H1 (cell line): ENCODE measurements around the gene TIMP3. TPM values are rescaled to one million over a fixed set of nuclear protein-coding genes. Genes with fewer than 3 reads are reported as not detected.

Experiments used
- ATF2 ChIP-seq: IDR thresholded peaks from 2 replicates; pipeline ENCODE4 v1.6.1; 2012; ENCODE audit warnings: low read length, inconsistent platforms
- CHD1 ChIP-seq: IDR thresholded peaks from 2 replicates; pipeline ENCODE4 v1.6.1; 2012; ENCODE audit warnings: low read depth, low read length, improper control_type of control experiment
- HDAC6 ChIP-seq: IDR thresholded peaks from one replicate; pipeline ENCODE4 v1.7.1; 2012; ENCODE audit warnings: low read depth, mild to moderate bottlenecking, inconsistent platforms, low read length, moderate library complexity
- polyA plus RNA-seq, 7 experiments: library from polyadenylated mRNA; depleted of rRNA in 3 of 7; stranded (reverse) in 5 of 7; unstranded in 2 of 7; fragments of >200 nt in 5 of 7; fragments of 200-250 nt in 2 of 7; gene quantifications; 1 replicate in 5 of 7; 2 replicates in 1 of 7; 4 replicates in 1 of 7; pipeline versions ENCODE4 v1.2.1 to v1.2.3, GENCODE V29; 2011 to 2013; ENCODE audit warnings: missing spikeins in 2 of 7, mixed read lengths in 2 of 7
- total RNA-seq: library from RNA; stranded (reverse); fragmentation: NEBNext Ultra II Directional; extraction: Animal tissue kit (Norgen Biotek cat#: 25700); gene quantifications from 2 replicates; pipeline ENCODE4 v1.2.1, GENCODE V29; 2021

Gene TIMP3
- total and polyA plus RNA-seq, 2 of the 8 experiments (the other 6 are each of a cell fraction or from before 2014, with no cell fraction given): 1.3 to 4.7 TPM

- TF ChIP-seq ATF2 (no peak), HDAC6 (no peak), CHD1 (no peak)
Measured at GRCh38 chr22:32776802-32777201, 24.7 kb upstream of the TIMP3 start (continued).
